Progenitor cell of endocrine pancreas (in vitro differentiated cells): Measurements from ENCODE around the gene PPP2R2D. TPM values are rescaled to one million over a fixed set of nuclear protein-coding genes. Genes with fewer than 3 reads are reported as not detected.

Source experiments
- DNase-seq: peaks from one replicate; pipeline ENCODE4 v3.0.0; 2021; ENCODE audit warnings: low spot score; ENCODE audit not compliant: unreplicated experiment
- H3K27ac Mint-ChIP-seq: 2 replicates; pipeline ENCODE4 v1.8.0; 2021; ENCODE audit warnings: mild to moderate bottlenecking, moderate library complexity, mixed read lengths
- H3K27me3 Mint-ChIP-seq: 2 replicates; pipeline ENCODE4 v1.8.0; 2021; ENCODE audit warnings: mixed read lengths
- H3K36me3 Mint-ChIP-seq: 2 replicates; pipeline ENCODE4 v1.8.0; 2022; ENCODE audit warnings: mixed read lengths; ENCODE audit not compliant: insufficient read depth
- H3K4me1 Mint-ChIP-seq: 2 replicates; pipeline ENCODE4 v1.8.0; 2021; ENCODE audit warnings: low read depth, mixed read lengths
- H3K4me3 Mint-ChIP-seq: 2 replicates; pipeline ENCODE4 v1.8.0; 2021; ENCODE audit warnings: low read depth, mild to moderate bottlenecking, moderate library complexity, mixed read lengths
- H3K9me3 Mint-ChIP-seq: 2 replicates; pipeline ENCODE4 v1.8.0; 2021; ENCODE audit warnings: low read depth, mixed read lengths
- CTCF ChIP-seq: fragments of 200-600 bp; sonication (generic); IDR thresholded peaks from one replicate; pipeline ENCODE4 v1.5.0; 2021; ENCODE audit warnings: antibody characterized with exemption, mild to moderate bottlenecking; ENCODE audit not compliant: unreplicated experiment
- total RNA-seq: library from RNA; stranded (reverse); gene quantifications from 2 replicates; pipeline ENCODE4 v1.2.1, GENCODE V29; 2021

PPP2R2D gene
- total RNA-seq, 1 donor from 2014 or later, result 43.6 TPM

- Mint-ChIP-seq H3K36me3 (no peaks in the 10 kb centered on the region), H3K27me3 (peaks cover 28% of the 10 kb centered on the region), H3K4me3 (no peak overlapping the region), H3K9me3 (no peaks in the 10 kb centered on the region), H3K4me1 (no peaks in the 10 kb centered on the region), H3K27ac (no peak overlapping the region)
- no peak for DNase-seq
- no peak for TF ChIP-seq CTCF
These were observed 8.6 kb upstream of the PPP2R2D start for GRCh38 chr10:131891929-131892805.

GRCh38 chr10:131892806-131893675 lies 7.8 kb upstream of the PPP2R2D start:
- no peak for TF ChIP-seq CTCF
- DNase-seq, result no peak
- H3K4me1 Mint-ChIP-seq, result no peaks in the 10 kb centered on the region
- no peaks in the 10 kb centered on the region for H3K36me3 Mint-ChIP-seq
- peaks cover 28% of the 10 kb centered on the region for H3K27me3 Mint-ChIP-seq
- no peak overlapping the region for H3K27ac Mint-ChIP-seq
- no peaks in the 10 kb centered on the region for H3K9me3 Mint-ChIP-seq
- H3K4me3 Mint-ChIP-seq, result no peak overlapping the region

GRCh38 chr10:131895116-131895515 lies 5.7 kb upstream of the PPP2R2D start:
- no peak for DNase-seq
- TF ChIP-seq CTCF, result no peak
- H3K27me3 Mint-ChIP-seq, result peaks cover 45% of the 10 kb centered on the region
- H3K27ac Mint-ChIP-seq, result no peak overlapping the region
- H3K4me1 Mint-ChIP-seq, result peaks cover 2% of the 10 kb centered on the region
- no peak overlapping the region for H3K4me3 Mint-ChIP-seq
- H3K36me3 Mint-ChIP-seq, result no peaks in the 10 kb centered on the region
- no peaks in the 10 kb centered on the region for H3K9me3 Mint-ChIP-seq

GRCh38 chr10:131896403-131896802 lies 4.4 kb upstream of the PPP2R2D start:
- no peak for TF ChIP-seq CTCF
- peaks cover 2% of the 10 kb centered on the region for H3K4me1 Mint-ChIP-seq
- no peak for DNase-seq
- no peak overlapping the region for H3K27ac Mint-ChIP-seq
- no peak overlapping the region for H3K4me3 Mint-ChIP-seq
- H3K27me3 Mint-ChIP-seq, result peaks cover 42% of the 10 kb centered on the region
- H3K36me3 Mint-ChIP-seq, result no peaks in the 10 kb centered on the region
- no peaks in the 10 kb centered on the region for H3K9me3 Mint-ChIP-seq

GRCh38 chr10:131897297-131897899 lies 3.4 kb upstream of the PPP2R2D start:
- H3K4me3 Mint-ChIP-seq, result no peak overlapping the region

More at GRCh38 chr10:131897297-131897899, 3.4 kb upstream of the PPP2R2D start:
- H3K36me3 Mint-ChIP-seq, result no peaks in the 10 kb centered on the region
- no peaks in the 10 kb centered on the region for H3K9me3 Mint-ChIP-seq
- H3K27ac Mint-ChIP-seq, result no peak overlapping the region
- no peak for DNase-seq
- H3K27me3 Mint-ChIP-seq, result peaks cover 34% of the 10 kb centered on the region
- no peak for TF ChIP-seq CTCF
- peaks cover 9% of the 10 kb centered on the region for H3K4me1 Mint-ChIP-seq
